ENCODE data around the gene CNTN1.

DNA sequence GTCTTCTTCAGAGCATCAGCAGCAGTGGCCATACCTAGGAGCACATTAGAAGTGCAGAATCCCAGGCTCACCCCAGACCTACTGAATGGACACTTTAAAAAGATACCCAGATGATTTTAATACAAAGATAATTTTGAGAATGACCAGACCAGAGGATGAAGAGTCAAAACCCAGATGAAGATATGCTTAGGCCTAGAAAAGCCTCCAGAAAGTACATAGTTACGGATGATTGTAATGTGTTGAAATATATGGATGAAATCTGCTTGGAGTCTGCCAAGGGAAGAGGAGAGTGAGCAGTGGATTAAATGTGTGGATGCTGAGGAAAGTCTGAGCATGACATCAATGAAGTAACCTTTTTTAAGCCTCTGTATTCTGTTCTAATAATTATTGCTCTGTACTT is 245.7 kb downstream of the CNTN1 start:
- TF ChIP-seq, protein P1, sequence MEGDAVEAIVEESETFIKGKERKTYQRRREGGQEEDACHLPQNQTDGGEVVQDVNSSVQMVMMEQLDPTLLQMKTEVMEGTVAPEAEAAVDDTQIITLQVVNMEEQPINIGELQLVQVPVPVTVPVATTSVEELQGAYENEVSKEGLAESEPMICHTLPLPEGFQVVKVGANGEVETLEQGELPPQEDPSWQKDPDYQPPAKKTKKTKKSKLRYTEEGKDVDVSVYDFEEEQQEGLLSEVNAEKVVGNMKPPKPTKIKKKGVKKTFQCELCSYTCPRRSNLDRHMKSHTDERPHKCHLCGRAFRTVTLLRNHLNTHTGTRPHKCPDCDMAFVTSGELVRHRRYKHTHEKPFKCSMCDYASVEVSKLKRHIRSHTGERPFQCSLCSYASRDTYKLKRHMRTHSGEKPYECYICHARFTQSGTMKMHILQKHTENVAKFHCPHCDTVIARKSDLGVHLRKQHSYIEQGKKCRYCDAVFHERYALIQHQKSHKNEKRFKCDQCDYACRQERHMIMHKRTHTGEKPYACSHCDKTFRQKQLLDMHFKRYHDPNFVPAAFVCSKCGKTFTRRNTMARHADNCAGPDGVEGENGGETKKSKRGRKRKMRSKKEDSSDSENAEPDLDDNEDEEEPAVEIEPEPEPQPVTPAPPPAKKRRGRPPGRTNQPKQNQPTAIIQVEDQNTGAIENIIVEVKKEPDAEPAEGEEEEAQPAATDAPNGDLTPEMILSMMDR (IDR thresholded peaks at IDR 0.05) = no peak
- TF ChIP-seq POLR2A (IDR thresholded peaks at IDR 0.05; ENCODE audit: low read depth) = no peak
